Fibroblast of lung (primary cell): ENCODE measurements around the gene SEC14L2. TPM values are rescaled to one million over a fixed set of nuclear protein-coding genes. Genes with fewer than 3 reads are reported as not detected.

ENCODE experiments used
- DNase-seq, 2 donors: peaks; one replicate each; pipeline versions ENCODE4 v3.0.0 to v3.0.0-alpha.2; 2010; ENCODE audit warnings: low read depth in 2 of 2
- H2AFZ ChIP-seq: 2 replicates; pipeline ENCODE4 v1.5.1; 2012; ENCODE audit warnings: low read length, control low read depth, inconsistent platforms
- H3K27ac ChIP-seq: 2 replicates; pipeline ENCODE4 v1.5.1; 2011; ENCODE audit warnings: low read length, control low read depth; ENCODE audit not compliant: insufficient read depth
- H3K27me3 ChIP-seq: 2 replicates; pipeline ENCODE4 v1.5.1; 2011; ENCODE audit warnings: mild to moderate bottlenecking, low read length; ENCODE audit not compliant: control insufficient read depth, insufficient read depth
- H3K36me3 ChIP-seq: 2 replicates; pipeline ENCODE4 v1.5.1; 2011; ENCODE audit warnings: low read length; ENCODE audit not compliant: control insufficient read depth, insufficient read depth
- H3K4me1 ChIP-seq: 2 replicates; pipeline ENCODE4 v1.5.1; 2011; ENCODE audit warnings: low read length; ENCODE audit not compliant: control insufficient read depth, insufficient read depth; ENCODE audit errors: extremely low read depth
- H3K4me2 ChIP-seq: 2 replicates; pipeline ENCODE4 v1.5.1; 2011; ENCODE audit warnings: low read length, control low read depth; ENCODE audit not compliant: insufficient read depth; ENCODE audit errors: extremely low read depth
- H3K4me3 ChIP-seq, 4 experiments: fragments of 200-600 bp in 1 of 4; sonication (generic) in 1 of 4; replicated peaks in 1 of 4; 2 replicates each; pipeline ENCODE4 v1.5.1; 2011 to 2016; ENCODE audit warnings: low read length in 4 of 4, low read depth in 3 of 4, mild to moderate bottlenecking in 3 of 4, control low read depth in 2 of 4, inconsistent platforms in 1 of 4, mixed read lengths in 1 of 4; ENCODE audit not compliant: insufficient read depth in 1 of 4; ENCODE audit errors: control extremely low read depth in 1 of 4
- H3K79me2 ChIP-seq: 2 replicates; pipeline ENCODE4 v1.5.1; 2012; ENCODE audit warnings: mild to moderate bottlenecking, low read length, inconsistent platforms; ENCODE audit not compliant: control insufficient read depth, insufficient read depth
- H3K9ac ChIP-seq: 2 replicates; pipeline ENCODE4 v1.5.1; 2011; ENCODE audit warnings: mild to moderate bottlenecking, low read length, control low read depth; ENCODE audit not compliant: insufficient read depth
- H3K9me3 ChIP-seq: 2 replicates; pipeline ENCODE4 v1.5.1; 2012; ENCODE audit warnings: low read depth, low read length; ENCODE audit not compliant: control insufficient read depth, insufficient read depth
- H4K20me1 ChIP-seq: 2 replicates; pipeline ENCODE4 v1.5.1; 2011; ENCODE audit warnings: low read length; ENCODE audit not compliant: control insufficient read depth, insufficient read depth; ENCODE audit errors: extremely low read depth
- EZH2 ChIP-seq: IDR thresholded peaks from 2 replicates; pipeline ENCODE4 v1.5.1; 2012; ENCODE audit warnings: low read length, control low read depth, mild to moderate bottlenecking; ENCODE audit errors: missing control alignments
- polyA plus RNA-seq, 2 donors: library from polyadenylated mRNA; depleted of rRNA in 1 of 2; stranded (reverse) in 1 of 2; unstranded in 1 of 2; fragments of >200 nt; gene quantifications; 2 replicates each; pipeline ENCODE4 v1.2.1, GENCODE V29; 2011 to 2012; ENCODE audit warnings: missing spikeins in 1 of 2
- total RNA-seq: library from RNA; depleted of rRNA; stranded (reverse); fragments of >200 nt; gene quantifications from 2 replicates; pipeline ENCODE4 v1.2.1, GENCODE V29; 2014
- TF ChIP-seq, protein P1 (sequence below), 2 donors: IDR thresholded peaks in 1 of 2; conservative IDR thresholded peaks in 1 of 2; 1 replicate in 1 of 2; 2 replicates in 1 of 2; pipeline ENCODE4 v1.5.1; 2011 to 2012; ENCODE audit warnings: low read length in 2 of 2, control low read depth in 1 of 2, inconsistent platforms in 1 of 2, low read depth in 1 of 2, mild to moderate bottlenecking in 1 of 2

Gene SEC14L2
- total and polyA plus RNA-seq, 2 donors (not counting 1 experiment from before 2014, with no cell fraction given), result 5.8 to 10.2 TPM

DNA sequence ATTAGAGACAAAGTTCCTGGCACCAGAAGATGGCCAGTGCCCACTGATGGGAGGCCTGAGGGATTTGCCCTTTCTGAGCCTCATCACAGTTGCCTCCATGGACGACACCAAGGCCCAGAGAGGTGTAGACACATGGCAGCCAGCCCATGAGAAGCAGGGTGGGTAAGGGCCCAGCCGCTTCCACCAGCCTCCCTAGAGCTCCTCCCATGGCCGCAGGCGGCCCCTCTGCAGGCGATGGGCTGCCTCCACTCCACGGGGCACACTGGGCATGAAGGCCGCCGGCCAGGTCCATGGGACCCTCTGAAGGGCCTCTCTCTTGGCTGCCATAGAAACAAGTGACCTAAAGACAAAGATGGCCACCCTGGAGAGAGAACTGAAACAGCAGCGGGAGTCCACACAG, 25.5 kb upstream of the SEC14L2 start:
- Histone ChIP-seq H3K27ac (no peak overlapping the region), H3K4me2 (no peak overlapping the region)

DNA sequence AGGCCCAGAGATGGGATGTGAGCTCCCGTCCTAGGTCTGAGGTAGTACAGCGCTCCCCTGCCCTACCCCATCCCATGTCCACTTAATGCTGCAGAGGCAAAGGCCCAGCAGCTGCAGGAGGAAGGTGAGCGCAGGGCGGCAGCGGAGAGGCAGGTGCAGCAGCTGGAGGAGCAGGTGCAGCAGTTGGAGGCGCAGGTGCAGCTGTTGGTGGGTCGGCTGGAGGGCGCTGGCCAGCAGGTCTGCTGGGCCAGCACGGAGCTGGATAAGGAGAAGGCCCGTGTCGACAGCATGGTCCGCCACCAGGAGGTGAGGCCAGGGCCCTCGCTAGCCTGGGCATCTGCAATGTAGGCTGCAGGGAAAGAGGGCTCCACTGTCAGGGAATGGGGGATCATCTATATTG, 24.8 kb upstream of the SEC14L2 start:
- H3K9ac ChIP-seq, result no peak overlapping the region
- no peak overlapping the region for H3K4me3 ChIP-seq
- H3K79me2 ChIP-seq, result no peaks in the 10 kb centered on the region
- no peaks in the 10 kb centered on the region for H3K4me1 ChIP-seq
- TF ChIP-seq EZH2, result no peak
- TF ChIP-seq, protein P1, sequence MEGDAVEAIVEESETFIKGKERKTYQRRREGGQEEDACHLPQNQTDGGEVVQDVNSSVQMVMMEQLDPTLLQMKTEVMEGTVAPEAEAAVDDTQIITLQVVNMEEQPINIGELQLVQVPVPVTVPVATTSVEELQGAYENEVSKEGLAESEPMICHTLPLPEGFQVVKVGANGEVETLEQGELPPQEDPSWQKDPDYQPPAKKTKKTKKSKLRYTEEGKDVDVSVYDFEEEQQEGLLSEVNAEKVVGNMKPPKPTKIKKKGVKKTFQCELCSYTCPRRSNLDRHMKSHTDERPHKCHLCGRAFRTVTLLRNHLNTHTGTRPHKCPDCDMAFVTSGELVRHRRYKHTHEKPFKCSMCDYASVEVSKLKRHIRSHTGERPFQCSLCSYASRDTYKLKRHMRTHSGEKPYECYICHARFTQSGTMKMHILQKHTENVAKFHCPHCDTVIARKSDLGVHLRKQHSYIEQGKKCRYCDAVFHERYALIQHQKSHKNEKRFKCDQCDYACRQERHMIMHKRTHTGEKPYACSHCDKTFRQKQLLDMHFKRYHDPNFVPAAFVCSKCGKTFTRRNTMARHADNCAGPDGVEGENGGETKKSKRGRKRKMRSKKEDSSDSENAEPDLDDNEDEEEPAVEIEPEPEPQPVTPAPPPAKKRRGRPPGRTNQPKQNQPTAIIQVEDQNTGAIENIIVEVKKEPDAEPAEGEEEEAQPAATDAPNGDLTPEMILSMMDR (conservative IDR thresholded peaks at IDR 0.05 in 1 of 2, IDR thresholded peaks at IDR 0.05 in 1 of 2; ENCODE audit: low read depth in 1 of 2, low read length in 2 of 2), result no peak
- H3K9me3 ChIP-seq, result no peaks in the 10 kb centered on the region
- no peak overlapping the region for H3K4me2 ChIP-seq
- peaks cover under 1% of the 10 kb centered on the region for H3K36me3 ChIP-seq
- H2AFZ ChIP-seq, result no peak overlapping the region
- H3K27me3 ChIP-seq, result no peaks in the 10 kb centered on the region
- no peak for DNase-seq
- no peaks in the 10 kb centered on the region for H4K20me1 ChIP-seq
- no peak overlapping the region for H3K27ac ChIP-seq

More for the DNA sequence above, 25.5 kb upstream of the SEC14L2 start:
- H3K27me3 ChIP-seq, result no peaks in the 10 kb centered on the region
- H3K9ac ChIP-seq, result no peak overlapping the region
- H2AFZ ChIP-seq, result no peak overlapping the region
- H3K36me3 ChIP-seq, result no peaks in the 10 kb centered on the region
- no peaks in the 10 kb centered on the region for H4K20me1 ChIP-seq
- no peaks in the 10 kb centered on the region for H3K79me2 ChIP-seq
- H3K9me3 ChIP-seq, result no peaks in the 10 kb centered on the region
- DNase-seq, result no peak
- H3K4me3 ChIP-seq, result no peak overlapping the region
- no peak for TF ChIP-seq EZH2
- TF ChIP-seq, protein P1 (conservative IDR thresholded peaks at IDR 0.05 in 1 of 2, IDR thresholded peaks at IDR 0.05 in 1 of 2; ENCODE audit: low read depth in 1 of 2, low read length in 2 of 2), result no peak
- no peaks in the 10 kb centered on the region for H3K4me1 ChIP-seq

DNA sequence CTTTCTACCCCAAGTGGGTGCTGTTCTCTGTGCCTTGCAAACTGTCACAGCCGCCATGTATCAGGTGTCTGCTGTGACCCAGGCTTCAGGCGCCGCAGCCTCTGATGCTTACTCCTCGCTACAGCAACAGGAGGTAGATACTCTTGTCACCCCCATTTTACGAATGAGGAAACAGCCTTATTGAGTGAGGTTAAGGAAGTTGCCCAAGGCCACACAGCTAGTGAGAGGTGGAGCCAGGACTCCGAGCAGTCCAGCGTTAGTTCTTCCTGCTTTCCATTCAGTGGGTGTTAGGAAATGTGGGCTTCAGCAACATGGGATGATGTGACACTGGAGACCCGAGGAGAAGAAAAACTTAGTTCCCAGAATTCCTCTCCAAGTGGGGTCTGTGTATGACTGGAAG, 23.9 kb upstream of the SEC14L2 start:
- peaks cover 4% of the 10 kb centered on the region for H3K36me3 ChIP-seq
- H3K4me3 ChIP-seq, result no peak overlapping the region
- H3K9ac ChIP-seq, result no peak overlapping the region
- no peaks in the 10 kb centered on the region for H3K27me3 ChIP-seq
- H3K9me3 ChIP-seq, result no peaks in the 10 kb centered on the region
- H3K4me1 ChIP-seq, result no peaks in the 10 kb centered on the region
- TF ChIP-seq EZH2, result no peak
- TF ChIP-seq, protein P1 (conservative IDR thresholded peaks at IDR 0.05 in 1 of 2, IDR thresholded peaks at IDR 0.05 in 1 of 2; ENCODE audit: low read depth in 1 of 2, low read length in 2 of 2), result no peak
- DNase-seq, result no peak
- H2AFZ ChIP-seq, result no peak overlapping the region
- H3K27ac ChIP-seq, result no peak overlapping the region
- H4K20me1 ChIP-seq, result no peaks in the 10 kb centered on the region
- H3K4me2 ChIP-seq, result no peak overlapping the region
- no peaks in the 10 kb centered on the region for H3K79me2 ChIP-seq
